SK-N-SH treated with all-trans-retinoic acid at 6 μM for 48 hours (cell line): ENCODE data around the gene CCDC106.

Source experiments
- ATAC-seq: fragments of 200-7000 bp; cut with Tn5 transposase; 3 replicates; pipeline ENCODE4 v1.9.1; 2020; ENCODE audit warnings: mild to moderate bottlenecking, moderate library complexity
- ARNTL ChIP-seq: fragments of 450-650 bp; formaldehyde crosslinking; IDR thresholded peaks from 2 replicates; pipeline ENCODE4 v1.5.0; 2020; ENCODE audit warnings: low read depth, mild to moderate bottlenecking, moderate library complexity, borderline replicate concordance
- BACH2 ChIP-seq: fragments of 250-450 bp; sonication (Bioruptor Pico); IDR thresholded peaks from 2 replicates; pipeline ENCODE4 v1.9.0; 2021; ENCODE audit warnings: mild to moderate bottlenecking, borderline replicate concordance
- CREB5 ChIP-seq: fragments of 250-450 bp; sonication (Bioruptor Pico); IDR thresholded peaks from 2 replicates; pipeline ENCODE4 v1.5.1; 2020; ENCODE audit warnings: low read depth, mild to moderate bottlenecking, moderate library complexity
- ESRRG ChIP-seq: fragments of 250-450 bp; sonication (Bioruptor Pico); IDR thresholded peaks from 2 replicates; pipeline ENCODE4 v1.6.1; 2021; ENCODE audit warnings: mild to moderate bottlenecking
- GLIS3 ChIP-seq: fragments of 250-450 bp; sonication (Bioruptor Pico); IDR thresholded peaks from 2 replicates; pipeline ENCODE4 v1.5.0; 2020; ENCODE audit warnings: mild to moderate bottlenecking, moderate library complexity
- ISL1 ChIP-seq: fragments of 250-450 bp; sonication (Bioruptor Pico); IDR thresholded peaks from 2 replicates; pipeline ENCODE4 v2.1.2; 2022; ENCODE audit warnings: mild to moderate bottlenecking, moderate library complexity
- OSR1 ChIP-seq: fragments of 250-450 bp; sonication (Bioruptor Pico); IDR thresholded peaks from 2 replicates; pipeline ENCODE4 v1.8.0; 2022; ENCODE audit warnings: moderate library complexity, mild to moderate bottlenecking, inconsistent platforms
- PATZ1 ChIP-seq: fragments of 250-450 bp; sonication (Bioruptor Pico); IDR thresholded peaks from 2 replicates; pipeline ENCODE4 v1.8.0; 2020; ENCODE audit warnings: mild to moderate bottlenecking, moderate library complexity, borderline replicate concordance
- POU6F1 ChIP-seq: fragments of 250-450 bp; sonication (Bioruptor Pico); IDR thresholded peaks from 2 replicates; pipeline ENCODE4 v1.8.0; 2021; ENCODE audit warnings: low read depth, mild to moderate bottlenecking, moderate library complexity, borderline replicate concordance
- SNAI2 ChIP-seq: fragments of 250-450 bp; sonication (Bioruptor Pico); IDR thresholded peaks from 2 replicates; pipeline ENCODE4 v1.5.0; 2020; ENCODE audit warnings: mild to moderate bottlenecking, moderate library complexity
- TCF4 ChIP-seq: fragments of 250-450 bp; sonication (Bioruptor Pico); IDR thresholded peaks from 2 replicates; pipeline ENCODE4 v1.8.0; 2021; ENCODE audit warnings: mild to moderate bottlenecking, moderate library complexity, borderline replicate concordance
- TOX ChIP-seq: fragments of 250-450 bp; sonication (Bioruptor Pico); IDR thresholded peaks from 2 replicates; pipeline ENCODE4 v1.8.0; 2021; ENCODE audit warnings: mild to moderate bottlenecking, moderate library complexity, borderline replicate concordance
- TSHZ2 ChIP-seq: fragments of 250-450 bp; sonication (Bioruptor Pico); IDR thresholded peaks from 2 replicates; pipeline ENCODE4 v1.5.0; 2020; ENCODE audit warnings: mild to moderate bottlenecking, moderate library complexity
- ZC3H10 ChIP-seq: fragments of 250-450 bp; sonication (Bioruptor Pico); IDR thresholded peaks from 2 replicates; pipeline ENCODE4 v1.5.1; 2021; ENCODE audit warnings: mild to moderate bottlenecking, moderate library complexity
- ZFP3 ChIP-seq: fragments of 250-450 bp; sonication (Bioruptor Pico); IDR thresholded peaks from 2 replicates; pipeline ENCODE4 v1.5.0; 2020; ENCODE audit warnings: mild to moderate bottlenecking, moderate library complexity
- ZFP30 ChIP-seq: fragments of 450-650 bp; formaldehyde crosslinking; IDR thresholded peaks from 2 replicates; pipeline ENCODE4 v1.5.0; 2022; ENCODE audit warnings: mild to moderate bottlenecking, moderate library complexity
- ZNF565 ChIP-seq: fragments of 450-650 bp; formaldehyde crosslinking; conservative IDR thresholded peaks from 2 replicates; pipeline ENCODE4 v1.5.0; 2020; ENCODE audit warnings: low read depth, mild to moderate bottlenecking, moderate library complexity
- ZNF70 ChIP-seq: fragments of 450-650 bp; formaldehyde crosslinking; IDR thresholded peaks from 2 replicates; pipeline ENCODE4 v1.5.0; 2020; ENCODE audit warnings: mild to moderate bottlenecking, moderate library complexity
- ZNF8 ChIP-seq: fragments of 450-650 bp; formaldehyde crosslinking; IDR thresholded peaks from 2 replicates; pipeline ENCODE4 v1.5.0; 2020; ENCODE audit warnings: mild to moderate bottlenecking, moderate library complexity

CCDC106 gene

GRCh38 chr19:55652311-55653128, 4.5 kb downstream of the CCDC106 start:
- ATAC-seq: no peak

GRCh38 chr19:55653651-55654322, 5.8 kb downstream of the CCDC106 start:
- TF ChIP-seq ZFP30 (CRISPR knock-in tag) (no peak), BACH2 (CRISPR knock-in tag) (no peak), PATZ1 (CRISPR knock-in tag) (no peak), ZNF565 (CRISPR knock-in tag) (no peak), ZNF8 (no peak)
- ATAC-seq: peak; percentile 54

More at GRCh38 chr19:55652311-55653128, 4.5 kb downstream of the CCDC106 start:
- TF ChIP-seq ARNTL (CRISPR knock-in tag) (no peak), BACH2 (CRISPR knock-in tag) (no peak), ZNF565 (CRISPR knock-in tag) (no peak), ESRRG (CRISPR knock-in tag) (no peak), TSHZ2 (CRISPR knock-in tag) (no peak), ZC3H10 (CRISPR knock-in tag) (no peak), SNAI2 (no peak), OSR1 (CRISPR knock-in tag) (no peak), PATZ1 (CRISPR knock-in tag) (no peak), TOX (CRISPR knock-in tag) (no peak), CREB5 (no peak), ZFP3 (no peak), POU6F1 (CRISPR knock-in tag) (no peak), ISL1 (CRISPR knock-in tag) (no peak), ZNF70 (no peak), GLIS3 (CRISPR knock-in tag) (no peak), TCF4 (CRISPR knock-in tag) (no peak)
